Dermis lymphatic vessel endothelial cell (primary cell): ENCODE data around the gene C18orf54. TPM values are rescaled to one million over a fixed set of nuclear protein-coding genes. Genes with fewer than 3 reads are reported as not detected.

Source experiments
- total RNA-seq: library from RNA; depleted of rRNA; stranded (reverse); fragments of >200 nt; gene quantifications from 2 replicates; pipeline ENCODE4 v1.2.1, GENCODE V29; 2014

C18orf54 gene
- 3.9 and 4.3 TPM in 2 replicates for total RNA-seq

DNA sequence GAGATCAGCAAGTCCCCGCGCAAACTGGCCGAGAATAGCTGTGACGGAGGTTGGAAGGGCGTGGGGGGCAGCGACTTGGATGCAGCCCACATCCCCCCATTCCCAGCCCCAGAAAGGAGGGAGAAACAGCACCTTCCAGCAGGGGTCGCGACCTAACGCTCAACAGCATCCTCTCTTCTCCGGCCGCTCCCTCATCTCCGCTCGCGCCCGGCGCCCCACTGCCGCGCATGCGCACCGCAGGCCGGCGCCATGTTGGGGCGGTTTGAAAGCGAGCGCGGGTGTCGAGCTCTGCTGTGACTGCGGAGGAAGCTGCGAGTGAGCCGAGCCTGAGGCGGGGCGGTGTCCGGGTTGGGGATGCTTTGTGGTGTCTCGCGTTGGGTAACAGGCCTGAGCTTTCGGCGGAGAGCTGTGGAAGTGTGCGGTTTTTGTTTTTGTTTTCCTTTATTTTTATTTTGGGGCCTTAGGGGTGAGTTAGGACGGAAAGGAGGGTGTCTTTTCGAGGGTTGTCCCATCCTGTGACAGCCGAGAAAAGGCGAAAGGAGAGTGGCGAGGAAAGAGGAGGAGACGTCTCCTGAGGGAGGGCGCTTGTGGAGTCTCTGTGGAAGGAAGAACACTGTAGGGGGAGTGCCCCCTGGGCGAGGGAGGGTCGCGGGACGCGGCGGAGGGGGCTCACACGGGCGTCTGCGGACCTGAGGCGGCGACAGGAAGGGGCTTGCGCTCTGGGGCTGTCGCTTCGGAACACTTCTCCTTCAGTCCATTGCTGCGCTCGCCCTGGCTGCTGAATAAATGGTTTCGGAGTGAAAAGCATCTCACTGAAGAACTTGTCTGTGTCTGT lies at the start of gene C18orf54, which contains the start of gene STARD6:
Gene C18orf54 (plus strand): TSS at position 247 of the 835 bp plus-strand sequence. CDS start 2,667 bp downstream, outside the sequence.
Gene STARD6 (minus strand): TSS at position 199 of the 835 bp plus-strand sequence. CDS start 3,285 bp downstream, outside the sequence.

Other genes with a start within 250 kb of the C18orf54 start
- gene MBD2, start 133.2 kb upstream of the C18orf54 start, total RNA-seq: 27.2 and 27.5 TPM in 2 replicates
- 18.0 and 18.9 TPM in 2 replicates for gene POLI, start 88.4 kb upstream of the C18orf54 start, total RNA-seq
- gene STARD6, start within 50 bp of the C18orf54 start, total RNA-seq: 0.11 TPM in 1 of 2 replicates, not detected in the other
- gene DYNAP, start 233.3 kb downstream of the C18orf54 start, total RNA-seq: not detected in 2 replicates